ENCODE data around the gene PANK4.

Gene PANK4

GRCh38 chr1:2544093-2544874, 17.9 kb upstream of the PANK4 start:
- DNase-seq, result no peak

GRCh38 chr1:2543543-2544092, 17.2 kb upstream of the PANK4 start:
- no peak for DNase-seq

- no peak for DNase-seq
Observed at GRCh38 chr1:2542246-2542915, 16.0 kb upstream of the PANK4 start.

- DNase-seq, result no peak
Observed at GRCh38 chr1:2541619-2542245, 15.3 kb upstream of the PANK4 start.

- no peak for DNase-seq
Observed at GRCh38 chr1:2540816-2541492, 14.6 kb upstream of the PANK4 start.

- DNase-seq, result no peak
Observed at GRCh38 chr1:2539312-2539907, 13.0 kb upstream of the PANK4 start.

- no peak for DNase-seq
Observed at GRCh38 chr1:2538872-2539271, 12.5 kb upstream of the PANK4 start.

- no peak for DNase-seq
Observed at GRCh38 chr1:2538376-2538775, 12.0 kb upstream of the PANK4 start.

GRCh38 chr1:2537784-2538115, 11.4 kb upstream of the PANK4 start:
- DNase-seq, result no peak

GRCh38 chr1:2535981-2536380, 9.6 kb upstream of the PANK4 start:
- DNase-seq, result no peak

- no peak for DNase-seq
Observed at GRCh38 chr1:2535455-2535854, 9.1 kb upstream of the PANK4 start.

- DNase-seq, result peak; percentile 20
Observed at GRCh38 chr1:2534687-2535441, 8.5 kb upstream of the PANK4 start.

- no peak for DNase-seq
Observed at GRCh38 chr1:2534315-2534686, 7.9 kb upstream of the PANK4 start.

- DNase-seq, result peak; percentile 41
Observed at GRCh38 chr1:2533365-2533764, 7.0 kb upstream of the PANK4 start.

GRCh38 chr1:2532485-2533160, 6.2 kb upstream of the PANK4 start:
- no peak for DNase-seq

GRCh38 chr1:2530513-2531361, 4.3 kb upstream of the PANK4 start:
- DNase-seq, result no peak

GRCh38 chr1:2529784-2530512, 3.6 kb upstream of the PANK4 start, which contains the start of gene HES5:
HES5 (minus strand) TSS chr1:2530263; CDS start chr1:2530164, 99 bp downstream.
- DNase-seq, result no peak

- no peak for DNase-seq
Observed at GRCh38 chr1:2528966-2529783, 2.8 kb upstream of the PANK4 start.

GRCh38 chr1:2528611-2528965, 2.2 kb upstream of the PANK4 start:
- no peak for DNase-seq
